GM23248 (cell line): Measurements from ENCODE around the gene CFAP73.

Experiments
- EZH2 ChIP-seq: fragments of 200-600 bp; sonication (generic); IDR thresholded peaks from 2 replicates; pipeline ENCODE4 v1.6.1; 2018; ENCODE audit warnings: antibody characterized with exemption, mild to moderate bottlenecking; ENCODE audit not compliant: insufficient read depth, poor library complexity, severe bottlenecking
- EZH2phosphoT487 ChIP-seq: fragments of 200-600 bp; sonication (generic); IDR thresholded peaks from 2 replicates; pipeline ENCODE4 v1.6.1; 2018; ENCODE audit warnings: antibody characterized with exemption, moderate library complexity, mild to moderate bottlenecking, low read depth; ENCODE audit not compliant: insufficient read depth

GRCh38 chr12:113189361-113189760, 39.8 kb downstream of the CFAP73 start:
- TF ChIP-seq EZH2, result no peak
- no peak for TF ChIP-seq EZH2phosphoT487
